HepG2 (cell line): ENCODE data around the gene CS. TPM values are rescaled to one million over a fixed set of nuclear protein-coding genes. Genes with fewer than 3 reads are reported as not detected.

Experiments
- AHR ChIP-seq: IDR thresholded peaks from 2 replicates; pipeline ENCODE4 v1.6.1; 2018; ENCODE audit warnings: missing genetic modification reagents, missing compliant biosample characterization
- ASH2L ChIP-seq: fragments of 300-600, 200-600 bp; sonication (generic); IDR thresholded peaks from 2 replicates; pipeline ENCODE4 v1.7.0; 2017; ENCODE audit warnings: low read depth, mild to moderate bottlenecking, moderate library complexity, mixed read lengths, low read length; ENCODE audit not compliant: insufficient read length
- DRAP1 ChIP-seq: IDR thresholded peaks from 2 replicates; pipeline ENCODE4 v1.6.1; 2016; ENCODE audit warnings: missing genetic modification reagents, missing compliant biosample characterization
- FLYWCH1 ChIP-seq: sonication (generic); formaldehyde crosslinking; IDR thresholded peaks from 2 replicates; pipeline ENCODE4 v1.8.1; 2023; ENCODE audit warnings: mild to moderate bottlenecking, missing genetic modification reagents
- FOSL2 ChIP-seq: sonication (generic); formaldehyde crosslinking; IDR thresholded peaks from 2 replicates; pipeline ENCODE4 v1.4.0; 2020; ENCODE audit warnings: missing genetic modification reagents
- GATA4 ChIP-seq: sonication (generic); IDR thresholded peaks from 2 replicates; pipeline ENCODE4 v1.6.1; 2016; ENCODE audit warnings: antibody characterized with exemption, low read depth, borderline replicate concordance
- KDM2A ChIP-seq: sonication (generic); formaldehyde crosslinking; IDR thresholded peaks from 2 replicates; pipeline ENCODE4 v1.4.0; 2020; ENCODE audit warnings: low read depth, missing genetic modification reagents, borderline replicate concordance
- MAX ChIP-seq: IDR thresholded peaks from 2 replicates; pipeline ENCODE4 v1.6.1; 2012; ENCODE audit warnings: inconsistent platforms
- MLXIP ChIP-seq: sonication (generic); formaldehyde crosslinking; IDR thresholded peaks from 2 replicates; pipeline ENCODE4 v1.9.0; 2021; ENCODE audit warnings: missing genetic modification reagents, borderline replicate concordance
- MYPOP ChIP-seq: sonication (generic); formaldehyde crosslinking; IDR thresholded peaks from 2 replicates; pipeline ENCODE4 v1.8.1; 2023; ENCODE audit warnings: mild to moderate bottlenecking, moderate library complexity, missing genetic modification reagents
- NFYC ChIP-seq: IDR thresholded peaks from 2 replicates; pipeline ENCODE4 v1.6.1; 2016; ENCODE audit warnings: missing genetic modification reagents, missing compliant biosample characterization
- NONO ChIP-seq, 2 experiments: fragments of 450-650 bp in 1 of 2; sonication (generic) in 1 of 2; formaldehyde crosslinking in 1 of 2; IDR thresholded peaks in 1 of 2; conservative IDR thresholded peaks in 1 of 2; 2 replicates each; pipeline versions ENCODE4 v1.6.1 to v1.8.0; 2017 to 2022; ENCODE audit warnings: mild to moderate bottlenecking in 1 of 2, missing genetic modification reagents in 1 of 2, moderate library complexity in 1 of 2
- RELA ChIP-seq: sonication (generic); formaldehyde crosslinking; IDR thresholded peaks from 2 replicates; pipeline ENCODE4 v1.4.0; 2020; ENCODE audit warnings: missing genetic modification reagents
- REPIN1 ChIP-seq: sonication (generic); formaldehyde crosslinking; IDR thresholded peaks from 2 replicates; pipeline ENCODE4 v1.8.0; 2022; ENCODE audit warnings: missing genetic modification reagents, low read depth, mild to moderate bottlenecking, borderline replicate concordance
- SAP130 ChIP-seq: IDR thresholded peaks from 2 replicates; pipeline ENCODE4 v1.6.1; 2016; ENCODE audit warnings: low read depth
- YY1 ChIP-seq: IDR thresholded peaks from 2 replicates; pipeline ENCODE4 v1.6.1; 2011; ENCODE audit warnings: low read length, low read depth, moderate library complexity, mild to moderate bottlenecking; ENCODE audit not compliant: insufficient read depth, insufficient replicate concordance
- ZFX ChIP-seq: sonication (generic); formaldehyde crosslinking; IDR thresholded peaks from 2 replicates; pipeline ENCODE4 v1.4.0; 2020; ENCODE audit warnings: mild to moderate bottlenecking, low read depth, missing genetic modification reagents, moderate library complexity
- ZNF17 ChIP-seq: sonication (generic); formaldehyde crosslinking; IDR thresholded peaks from 2 replicates; pipeline ENCODE4 v1.5.0; 2020; ENCODE audit warnings: mild to moderate bottlenecking, missing genetic modification reagents
- ZNF24 ChIP-seq: fragments of 450-650 bp; IDR thresholded peaks from 2 replicates; pipeline ENCODE4 v1.6.1; 2017; ENCODE audit warnings: antibody characterized with exemption, mild to moderate bottlenecking
- ZNF563 ChIP-seq: sonication (generic); formaldehyde crosslinking; IDR thresholded peaks from 2 replicates; pipeline ENCODE4 v1.8.0; 2022; ENCODE audit warnings: mild to moderate bottlenecking, moderate library complexity, missing genetic modification reagents
- ZNF7 ChIP-seq: IDR thresholded peaks from 2 replicates; pipeline ENCODE4 v1.6.1; 2016; ENCODE audit warnings: missing biosample characterization, missing genetic modification reagents
- ZNF75D ChIP-seq: sonication (generic); formaldehyde crosslinking; IDR thresholded peaks from 2 replicates; pipeline ENCODE4 v1.8.1; 2023; ENCODE audit warnings: missing genetic modification reagents, mild to moderate bottlenecking, borderline replicate concordance
- ZSCAN30 ChIP-seq: sonication (generic); formaldehyde crosslinking; IDR thresholded peaks from 2 replicates; pipeline ENCODE4 v1.5.0; 2020; ENCODE audit warnings: mild to moderate bottlenecking, missing genetic modification reagents
- polyA plus RNA-seq, 8 experiments: library from polyadenylated mRNA; depleted of rRNA in 3 of 8; stranded (reverse) in 7 of 8; unstranded in 1 of 8; fragments of >200 nt; fragmentation: Illumina TruSeq in 4 of 8; extraction: Trizol in 4 of 8; gene quantifications; 2 replicates each; pipeline versions ENCODE4 v1.2.1 to v1.2.3, GENCODE V29; 2011 to 2016; ENCODE audit warnings: low read depth in 4 of 8, missing spikeins in 1 of 8, mixed read lengths in 1 of 8; ENCODE audit not compliant: insufficient read depth in 1 of 8
- total RNA-seq, 5 experiments: library from RNA; depleted of rRNA; stranded (reverse); fragments of >200 nt; fragmentation: Illumina TruSeq; extraction: Trizol; gene quantifications; 2 replicates each; pipeline ENCODE4 v1.2.3, GENCODE V29; 2016; ENCODE audit warnings: low read depth in 1 of 5

The CS gene
- total and polyA plus RNA-seq, 2 of the 13 experiments (the other 11 are each of a cell fraction or from before 2014, with no cell fraction given): 173 to 175 TPM

GRCh38 chr12:56333679-56334489, 33.8 kb upstream of the CS start, which contains the start of gene PAN2 (continued):
- TF ChIP-seq MLXIP (CRISPR knock-in tag) (0 out of 2 replicates have a peak, but pooled peaks have one; percentile 22), YY1 (peak; percentile 50), ZFX (CRISPR knock-in tag) (peak; percentile 53; the same call in 1 of the 2 replicates), ZSCAN30 (CRISPR knock-in tag) (peak; percentile 68; the same call in 1 of the 2 replicates), AHR (CRISPR knock-in tag) (peak; percentile 62), KDM2A (CRISPR knock-in tag) (peak; percentile 89; the same call in 1 of the 2 replicates), DRAP1 (CRISPR knock-in tag) (peak; percentile 82), FLYWCH1 (CRISPR knock-in tag) (no peak), ZNF17 (0 out of 2 replicates have a peak, but pooled peaks have one; percentile 37), SAP130 (CRISPR knock-in tag) (peak; percentile 78), MAX (peak; percentile 63; the same call in 1 of the 2 replicates), REPIN1 (CRISPR knock-in tag) (no peak), NFYC (CRISPR knock-in tag) (peak; percentile 96), ASH2L (peak; percentile 52), NONO (IDR thresholded peaks at IDR 0.05) (no peak), NONO (CRISPR knock-in tag; conservative IDR thresholded peaks at IDR 0.05) (0 out of 2 replicates have a peak, but pooled peaks have one; percentile 35), ZNF24 (no peak), ZNF563 (peak; percentile 51; the same call in 1 of the 2 replicates), MYPOP (CRISPR knock-in tag) (peak; percentile 47; the same call in 1 of the 2 replicates), RELA (CRISPR knock-in tag) (0 out of 2 replicates have a peak, but pooled peaks have one; percentile 18), ZNF7 (CRISPR knock-in tag) (no peak), GATA4 (0 out of 2 replicates have a peak, but pooled peaks have one; percentile 23), ZNF75D (CRISPR knock-in tag) (0 out of 2 replicates have a peak, but pooled peaks have one; percentile 41), FOSL2 (CRISPR knock-in tag) (peak; percentile 30; the same call in 1 of the 2 replicates)
